ENCODE data around the gene STK32C. TPM values are rescaled to one million over a fixed set of nuclear protein-coding genes. Genes with fewer than 3 reads are reported as not detected.

Gene STK32C
- total RNA-seq, 1 experiment from 2014 or later: 13.5 TPM

DNA sequence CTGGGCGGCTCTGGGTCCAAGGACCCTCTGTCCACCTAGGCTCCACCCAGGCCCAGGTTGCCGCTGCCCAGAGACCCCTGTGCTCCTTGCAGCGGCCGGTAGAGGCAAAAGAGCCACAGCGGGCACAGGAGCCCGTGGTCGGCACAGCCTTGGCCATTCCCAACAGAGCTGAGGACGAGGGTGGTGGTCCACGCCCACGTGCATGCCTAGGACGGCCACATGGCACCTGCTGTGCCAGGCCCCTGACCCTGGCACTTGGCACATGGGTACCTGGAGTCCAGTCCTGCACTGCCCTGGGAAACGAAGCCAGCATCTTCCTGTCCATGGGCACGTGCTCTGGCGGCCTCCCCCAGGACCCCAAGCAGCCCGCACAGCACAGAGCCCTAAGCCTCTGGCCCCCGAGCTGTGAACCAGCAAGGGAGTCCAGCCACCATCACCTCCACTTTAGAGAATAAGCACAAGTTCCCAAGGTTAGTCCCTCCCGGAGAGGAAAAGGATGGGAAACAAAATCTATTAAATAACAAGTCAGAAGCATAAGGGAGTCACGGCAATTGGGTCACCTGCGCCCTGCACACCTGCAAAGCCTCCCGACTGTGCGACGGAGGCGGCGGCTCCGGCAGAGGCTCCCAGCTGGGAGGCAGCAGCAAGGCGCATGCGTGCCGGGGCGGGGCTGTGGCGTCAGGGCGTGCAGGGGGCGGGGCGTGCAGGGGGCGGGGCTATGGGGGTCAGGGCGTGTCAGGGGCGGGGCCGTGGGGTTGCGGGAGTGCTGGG, 59.1 kb downstream of the STK32C start:
- Mint-ChIP-seq H3K4me3 (ENCODE audit: low read depth, unreplicated experiment) (peak overlapping the region; percentile 60), H3K36me3 (ENCODE audit: insufficient read depth, unreplicated experiment) (peaks cover 8% of the 10 kb centered on the region), H3K27ac (ENCODE audit: unreplicated experiment) (no peak overlapping the region), H3K27me3 (ENCODE audit: unreplicated experiment) (no peaks in the 10 kb centered on the region), H3K9me3 (ENCODE audit: low read depth, unreplicated experiment) (no peaks in the 10 kb centered on the region), H3K4me1 (ENCODE audit: low read depth, unreplicated experiment) (no peaks in the 10 kb centered on the region)
- intact Hi-C loops (cut with micrococcal nuclease; ENCODE audit: unreplicated experiment): no loop called here
- CTCF ChIA-PET: interaction anchor here (0.7 kb wide), 1 partner anchor 804 kb away, joined by 4 read pairs; no protein-coding TSS in a partner anchor
- TF ChIP-seq CTCF (IDR thresholded peaks at IDR 0.05; ENCODE audit: unreplicated experiment): no peak
- BruUV-seq (replicated peaks): no TSS peak
- peak; percentile 65 for DNase-seq

- CTCF ChIA-PET: no interaction called here
- no TSS peak for BruUV-seq (replicated peaks)
- Mint-ChIP-seq H3K9me3 (ENCODE audit: low read depth, unreplicated experiment) (no peaks in the 10 kb centered on the region), H3K36me3 (ENCODE audit: insufficient read depth, unreplicated experiment) (peaks cover 5% of the 10 kb centered on the region), H3K4me1 (ENCODE audit: low read depth, unreplicated experiment) (no peaks in the 10 kb centered on the region), H3K27ac (ENCODE audit: unreplicated experiment) (no peak overlapping the region), H3K27me3 (ENCODE audit: unreplicated experiment) (no peaks in the 10 kb centered on the region), H3K4me3 (ENCODE audit: low read depth, unreplicated experiment) (no peak overlapping the region)
- no peak for TF ChIP-seq CTCF (IDR thresholded peaks at IDR 0.05; ENCODE audit: unreplicated experiment)
- intact Hi-C loops (cut with micrococcal nuclease; ENCODE audit: unreplicated experiment): no loop called here
- DNase-seq: no peak
Measured at GRCh38 chr10:132247943-132248342, 59.8 kb downstream of the STK32C start.

- intact Hi-C loops (cut with micrococcal nuclease; ENCODE audit: unreplicated experiment): no loop called here
- Mint-ChIP-seq H3K4me3 (ENCODE audit: low read depth, unreplicated experiment) (no peak overlapping the region), H3K36me3 (ENCODE audit: insufficient read depth, unreplicated experiment) (peaks cover 7% of the 10 kb centered on the region), H3K27ac (ENCODE audit: unreplicated experiment) (no peak overlapping the region), H3K9me3 (ENCODE audit: low read depth, unreplicated experiment) (no peaks in the 10 kb centered on the region), H3K27me3 (ENCODE audit: unreplicated experiment) (no peaks in the 10 kb centered on the region), H3K4me1 (ENCODE audit: low read depth, unreplicated experiment) (no peaks in the 10 kb centered on the region)
- TF ChIP-seq CTCF (IDR thresholded peaks at IDR 0.05; ENCODE audit: unreplicated experiment): no peak
- no TSS peak for BruUV-seq (replicated peaks)
- CTCF ChIA-PET: no interaction called here
- DNase-seq: no peak
Measured at GRCh38 chr10:132246296-132246695, 61.5 kb downstream of the STK32C start.

- no peak for TF ChIP-seq CTCF (IDR thresholded peaks at IDR 0.05; ENCODE audit: unreplicated experiment)
- no peak for DNase-seq
- no peaks in the 10 kb centered on the region for H3K9me3 Mint-ChIP-seq (ENCODE audit: low read depth, unreplicated experiment)
- H3K4me1 Mint-ChIP-seq (ENCODE audit: low read depth, unreplicated experiment): no peaks in the 10 kb centered on the region
- H3K27me3 Mint-ChIP-seq (ENCODE audit: unreplicated experiment): no peaks in the 10 kb centered on the region
- no TSS peak for BruUV-seq (replicated peaks)
- H3K4me3 Mint-ChIP-seq (ENCODE audit: low read depth, unreplicated experiment): no peak overlapping the region
- no peak overlapping the region for H3K27ac Mint-ChIP-seq (ENCODE audit: unreplicated experiment)
- CTCF ChIA-PET: no interaction called here
- peaks cover 9% of the 10 kb centered on the region for H3K36me3 Mint-ChIP-seq (ENCODE audit: insufficient read depth, unreplicated experiment)
- intact Hi-C loops (cut with micrococcal nuclease; ENCODE audit: unreplicated experiment): no loop called here
Measured at GRCh38 chr10:132245056-132245455, 62.7 kb downstream of the STK32C start.
